Osteocyte (in vitro differentiated cells): ENCODE results near the gene EHHADH. TPM values are rescaled to one million over a fixed set of nuclear protein-coding genes. Genes with fewer than 3 reads are reported as not detected.

Source experiments
- DNase-seq: peaks from one replicate; pipeline ENCODE4 v3.0.0; 2021; ENCODE audit warnings: mixed read lengths; ENCODE audit not compliant: unreplicated experiment; ENCODE audit errors: extremely low spot score
- H3K27ac Mint-ChIP-seq: one replicate; pipeline ENCODE4 v1.8.0; 2021; ENCODE audit warnings: mild to moderate bottlenecking, mixed read lengths; ENCODE audit not compliant: unreplicated experiment
- H3K27me3 Mint-ChIP-seq: one replicate; pipeline ENCODE4 v1.8.0; 2021; ENCODE audit warnings: mixed read lengths; ENCODE audit not compliant: unreplicated experiment
- H3K36me3 Mint-ChIP-seq: one replicate; pipeline ENCODE4 v1.8.0; 2021; ENCODE audit warnings: mixed read lengths; ENCODE audit not compliant: unreplicated experiment
- H3K4me1 Mint-ChIP-seq: one replicate; pipeline ENCODE4 v1.8.0; 2021; ENCODE audit warnings: mixed read lengths; ENCODE audit not compliant: unreplicated experiment
- H3K4me3 Mint-ChIP-seq: one replicate; pipeline ENCODE4 v1.8.0; 2021; ENCODE audit warnings: mild to moderate bottlenecking, moderate library complexity, mixed read lengths; ENCODE audit not compliant: unreplicated experiment
- H3K9me3 Mint-ChIP-seq: one replicate; pipeline ENCODE4 v1.8.0; 2021; ENCODE audit warnings: mixed read lengths; ENCODE audit not compliant: unreplicated experiment
- CTCF ChIP-seq: fragments of 200-600 bp; sonication (generic); IDR thresholded peaks from 2 replicates; pipeline ENCODE4 v1.5.0; 2021; ENCODE audit warnings: antibody characterized with exemption, mild to moderate bottlenecking, moderate library complexity
- total RNA-seq: library from RNA; stranded (reverse); gene quantifications from 2 replicates; pipeline ENCODE4 v1.2.1, GENCODE V29; 2021

EHHADH gene
- total RNA-seq, 1 donor from 2014 or later = 1.2 TPM

GRCh38 chr3:185187391-185187790 is 66.5 kb downstream of the EHHADH start:
- Mint-ChIP-seq H3K27me3 (peaks cover 23% of the 10 kb centered on the region), H3K27ac (no peak overlapping the region), H3K4me3 (no peak overlapping the region), H3K9me3 (no peaks in the 10 kb centered on the region), H3K36me3 (no peaks in the 10 kb centered on the region), H3K4me1 (no peaks in the 10 kb centered on the region)
- TF ChIP-seq CTCF = no peak
- no peak for DNase-seq

- Mint-ChIP-seq H3K4me3 (no peak overlapping the region), H3K27me3 (peaks cover 4% of the 10 kb centered on the region), H3K27ac (no peak overlapping the region), H3K36me3 (no peaks in the 10 kb centered on the region), H3K4me1 (peaks cover 14% of the 10 kb centered on the region), H3K9me3 (no peaks in the 10 kb centered on the region)
- peak; percentile 70 for DNase-seq
- TF ChIP-seq CTCF = peak; percentile 77
Measured at GRCh38 chr3:185176750-185177359, 77.0 kb downstream of the EHHADH start.

DNA sequence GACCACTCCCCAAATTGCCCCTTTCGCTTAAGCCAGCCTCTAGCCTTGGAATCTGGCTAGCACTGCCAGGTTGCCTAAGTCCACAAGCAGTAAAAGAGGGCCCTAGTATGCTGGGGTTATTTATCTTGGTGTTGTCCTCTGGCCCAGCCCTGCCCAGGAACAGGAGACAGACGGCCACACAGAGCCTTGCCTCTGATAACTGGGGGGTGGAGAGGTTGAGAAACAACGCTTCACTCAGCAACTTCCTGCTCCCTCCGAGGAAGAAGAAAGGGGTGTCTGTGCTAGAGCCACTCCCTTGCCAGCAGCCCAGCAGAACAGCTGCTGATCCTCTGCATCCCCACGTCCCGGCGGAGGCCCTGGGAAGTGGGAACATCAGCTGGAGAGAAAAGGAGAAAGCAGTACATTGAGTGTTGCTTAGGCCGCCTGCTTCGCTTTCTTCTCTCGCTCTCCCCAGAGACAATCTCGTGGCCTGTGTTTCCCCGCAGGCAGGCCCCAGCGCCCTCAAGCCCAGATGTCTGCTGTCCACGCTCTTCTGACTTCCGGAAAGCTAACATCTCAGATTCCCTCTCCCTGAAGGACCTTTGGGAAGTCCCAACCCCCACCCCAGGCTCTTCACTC is 78.4 kb downstream of the EHHADH start:
- H3K27ac Mint-ChIP-seq = peak overlapping the region; percentile 90
- peaks cover 14% of the 10 kb centered on the region for H3K4me1 Mint-ChIP-seq
- H3K9me3 Mint-ChIP-seq = no peaks in the 10 kb centered on the region
- TF ChIP-seq CTCF = no peak
- H3K36me3 Mint-ChIP-seq = no peaks in the 10 kb centered on the region
- peak; percentile 78 for DNase-seq
- H3K27me3 Mint-ChIP-seq = peaks cover 9% of the 10 kb centered on the region
- peak overlapping the region; percentile 32 for H3K4me3 Mint-ChIP-seq

DNA sequence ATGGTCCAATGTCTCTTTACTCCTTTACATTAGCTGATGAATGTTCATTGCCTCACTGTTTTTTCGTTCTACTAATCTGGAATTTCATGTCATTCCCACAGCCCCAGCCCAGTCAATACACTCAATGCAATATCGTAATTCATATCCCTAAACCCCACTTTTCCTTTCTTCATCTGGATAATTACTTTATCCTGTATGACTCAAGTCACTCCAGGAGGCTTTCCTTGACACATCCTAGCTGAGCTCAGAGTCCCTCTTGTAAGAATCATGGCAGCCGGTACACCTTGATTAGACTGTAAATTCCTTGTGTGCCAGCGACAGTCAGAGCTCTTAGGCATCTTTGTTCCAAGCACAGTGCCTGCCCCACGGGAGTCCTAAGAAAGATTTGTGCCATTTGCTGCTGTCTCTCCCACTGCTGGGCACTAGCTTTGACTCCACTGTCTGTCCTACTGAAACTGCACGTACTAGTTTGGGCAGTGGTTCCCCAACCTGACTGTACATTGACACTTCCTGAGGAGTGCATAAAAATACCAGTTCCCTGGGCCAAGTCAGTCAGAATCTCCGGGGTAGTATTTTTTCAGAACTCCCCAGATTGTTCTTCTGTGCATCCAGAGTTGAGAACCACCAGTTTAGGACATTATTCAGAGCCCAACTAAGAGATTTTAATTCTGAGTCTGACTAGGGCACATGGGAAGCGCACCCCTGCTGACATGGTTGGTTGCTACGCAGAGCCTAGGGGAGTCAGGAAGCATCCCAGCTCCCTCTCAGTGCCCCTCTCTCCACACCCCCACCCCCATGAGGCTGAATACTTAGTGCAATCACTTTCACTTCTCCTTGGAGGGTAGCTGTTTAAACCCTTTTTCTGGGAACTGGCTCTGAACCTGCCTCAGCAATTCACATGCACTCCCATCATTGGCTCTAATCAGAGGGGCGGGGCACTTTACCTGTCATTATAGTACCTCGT is 81.5 kb downstream of the EHHADH start:
- H3K27ac Mint-ChIP-seq = no peak overlapping the region
- no peak for TF ChIP-seq CTCF
- H3K9me3 Mint-ChIP-seq = no peaks in the 10 kb centered on the region
- DNase-seq = no peak
- no peak overlapping the region for H3K4me3 Mint-ChIP-seq
- peaks cover 9% of the 10 kb centered on the region for H3K27me3 Mint-ChIP-seq
- H3K36me3 Mint-ChIP-seq = no peaks in the 10 kb centered on the region
- H3K4me1 Mint-ChIP-seq = peaks cover 14% of the 10 kb centered on the region
